HG03571 (cell line): ENCODE results near the gene CCDC160.
"Not testable (repeated sequence)": the region's sequence is repeated elsewhere in the genome, so short reads cannot be mapped to it uniquely, and the experiment has no call there.

Source experiments
- ATAC-seq: cut with Tn5 transposase; IDR thresholded peaks from one replicate; pipeline ENCODE4 v1.9.1; 2021; ENCODE audit not compliant: unreplicated experiment

The CCDC160 gene

GRCh38 chrX:134236626-134237614 lies at the start of gene CCDC160:
CCDC160 (plus strand) TSS chrX:134237182; CDS start chrX:134244801, 7,619 bp downstream.
- ATAC-seq = no peak

- ATAC-seq = no peak
Observed at GRCh38 chrX:134191281-134191680, 45.7 kb upstream of the CCDC160 start.

GRCh38 chrX:134194915-134195314 lies 42.1 kb upstream of the CCDC160 start:
- no peak for ATAC-seq

- no peak for ATAC-seq
Observed at GRCh38 chrX:134202561-134202960, 34.4 kb upstream of the CCDC160 start.

GRCh38 chrX:134206221-134206620 lies 30.8 kb upstream of the CCDC160 start:
- ATAC-seq = no peak

GRCh38 chrX:134210465-134210864 lies 26.5 kb upstream of the CCDC160 start:
- ATAC-seq = no peak

GRCh38 chrX:134235236-134235635 lies 1.7 kb upstream of the CCDC160 start:
- no peak for ATAC-seq

- ATAC-seq = not testable (repeated sequence)
Observed at GRCh38 chrX:134238144-134238543, 1.2 kb downstream of the CCDC160 start.

GRCh38 chrX:134239016-134239415 lies 2.0 kb downstream of the CCDC160 start:
- no peak for ATAC-seq

GRCh38 chrX:134240209-134240608 lies 3.2 kb downstream of the CCDC160 start:
- no peak for ATAC-seq

GRCh38 chrX:134241960-134242619 lies 5.1 kb downstream of the CCDC160 start:
- no peak for ATAC-seq

GRCh38 chrX:134244043-134244442 lies 7.1 kb downstream of the CCDC160 start:
- ATAC-seq = no peak

GRCh38 chrX:134246282-134246681 lies 9.3 kb downstream of the CCDC160 start:
- ATAC-seq = no peak

- ATAC-seq = no peak
Observed at GRCh38 chrX:134247492-134247891, 10.5 kb downstream of the CCDC160 start.

- ATAC-seq = no peak
Observed at GRCh38 chrX:134249241-134249640, 12.3 kb downstream of the CCDC160 start.

- no peak for ATAC-seq
Observed at GRCh38 chrX:134251241-134251640, 14.3 kb downstream of the CCDC160 start.

- no peak for ATAC-seq
Observed at GRCh38 chrX:134254511-134254910, 17.5 kb downstream of the CCDC160 start.

- no peak for ATAC-seq
Observed at GRCh38 chrX:134255555-134255954, 18.6 kb downstream of the CCDC160 start.

GRCh38 chrX:134256684-134257083 lies 19.7 kb downstream of the CCDC160 start:
- no peak for ATAC-seq

GRCh38 chrX:134258202-134258601 lies 21.2 kb downstream of the CCDC160 start:
- ATAC-seq = no peak

GRCh38 chrX:134285934-134286333 lies 49.0 kb downstream of the CCDC160 start:
- ATAC-seq = not testable (repeated sequence)

- no peak for ATAC-seq
Observed at GRCh38 chrX:134287346-134287745, 50.4 kb downstream of the CCDC160 start.
